A673 (cell line): ENCODE measurements around the gene CEP95.

Source experiments
- CTCF ChIP-seq: fragments of 300-800, 200-600 bp; sonication (generic); conservative IDR thresholded peaks from 2 replicates; pipeline ENCODE4 v1.5.1; 2017; ENCODE audit warnings: low read depth, mild to moderate bottlenecking, antibody characterized with exemption, low read length, moderate library complexity, mixed read lengths
- EZH2 ChIP-seq: fragments of 200-600 bp; sonication (generic); IDR thresholded peaks from 2 replicates; pipeline ENCODE4 v1.6.1; 2017; ENCODE audit warnings: borderline replicate concordance, low read depth, mild to moderate bottlenecking, mixed read lengths, antibody characterized with exemption, low read length; ENCODE audit not compliant: poor library complexity, severe bottlenecking

DNA sequence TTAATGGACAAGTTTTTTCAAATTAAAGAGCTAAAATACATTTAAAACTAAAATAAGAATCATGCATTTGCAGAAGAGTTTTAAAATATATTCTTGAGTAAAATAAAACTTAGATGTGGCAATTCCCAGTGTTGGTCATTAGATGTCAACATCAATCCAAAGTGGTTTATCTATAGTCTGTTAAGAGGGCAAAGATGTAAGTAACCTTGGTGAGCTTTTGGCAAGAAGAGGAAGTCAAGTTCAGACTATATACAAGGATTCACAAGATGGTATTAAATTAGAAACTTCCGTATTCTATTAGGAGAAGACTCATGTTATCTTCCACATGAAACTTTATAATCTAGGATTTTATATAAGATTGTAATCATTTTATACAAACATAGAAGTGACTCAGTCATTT, 73.1 kb downstream of the CEP95 start:
- TF ChIP-seq CTCF (no peak), EZH2 (no peak)
